CD4-positive, alpha-beta T cell (primary cell): ENCODE results near the gene IFFO2. TPM values are rescaled to one million over a fixed set of nuclear protein-coding genes. Genes with fewer than 3 reads are reported as not detected.

ENCODE experiments used
- ATAC-seq: fragments of 200-7000 bp; cut with Tn5 transposase; one replicate; pipeline ENCODE4 v1.10.0; 2022; ENCODE audit warnings: mild to moderate bottlenecking; ENCODE audit not compliant: poor library complexity
- CTCF ChIA-PET: fragments of 350-600 bp; sonication (Branson Sonifier 250); formaldehyde crosslinking; loops from one replicate; lab custom pipeline; 2021; ENCODE audit warnings: antibody characterized with exemption, inconsistent platforms; lab: Charles Lee
- POLR2A ChIA-PET: fragments of 350-600 bp; sonication (Branson Sonifier 250); formaldehyde crosslinking; loops from one replicate; lab custom pipeline; 2021; ENCODE audit warnings: antibody characterized with exemption, inconsistent platforms; lab: Charles Lee
- DNase-seq, 14 experiments: peaks; one replicate each; pipeline ENCODE4 v3.0.0-alpha.2; 2013 to 2020; ENCODE audit warnings: mixed read lengths in 2 of 14
- H3K27ac ChIP-seq, 2 donors: one replicate each; pipeline versions ENCODE4 v1.5.1 to v1.7.0; 2013; ENCODE audit warnings: low read length in 2 of 2, low read depth in 1 of 2, mild to moderate bottlenecking in 1 of 2
- H3K27me3 ChIP-seq, 2 experiments: 1 replicate in 1 of 2; 2 replicates in 1 of 2; pipeline versions ENCODE4 v1.6.1 to v1.7.0; 2013; ENCODE audit warnings: low read length in 2 of 2, control low read depth in 1 of 2, mild to moderate bottlenecking in 1 of 2, moderate library complexity in 1 of 2; ENCODE audit not compliant: insufficient read depth in 2 of 2, control insufficient read depth in 1 of 2
- H3K36me3 ChIP-seq: one replicate; pipeline ENCODE4 v1.6.1; 2013; ENCODE audit warnings: low read length, control low read depth; ENCODE audit not compliant: insufficient read depth
- H3K4me1 ChIP-seq: one replicate; pipeline ENCODE4 v1.6.1; 2013; ENCODE audit warnings: low read length, control low read depth; ENCODE audit not compliant: insufficient read depth
- H3K4me3 ChIP-seq: one replicate; pipeline ENCODE4 v1.5.1; 2013; ENCODE audit warnings: mild to moderate bottlenecking, low read length, moderate library complexity
- H3K9me3 ChIP-seq, 2 experiments: 1 replicate in 1 of 2; 2 replicates in 1 of 2; pipeline versions ENCODE4 v1.6.1 to v1.7.0; 2013; ENCODE audit warnings: low read length in 2 of 2, mild to moderate bottlenecking in 2 of 2, control low read depth in 1 of 2, moderate library complexity in 1 of 2; ENCODE audit not compliant: control insufficient read depth in 1 of 2, insufficient read depth in 1 of 2
- H3K27ac Mint-ChIP-seq: one replicate; pipeline ENCODE4 v1.8.0; 2020; ENCODE audit warnings: mixed read lengths
- H3K27me3 Mint-ChIP-seq: one replicate; pipeline ENCODE4 v1.8.0; 2021; ENCODE audit warnings: mixed read lengths
- H3K36me3 Mint-ChIP-seq: one replicate; pipeline ENCODE4 v1.8.0; 2021; ENCODE audit warnings: low read depth, mixed read lengths
- H3K4me1 Mint-ChIP-seq: one replicate; pipeline ENCODE4 v1.8.0; 2021; ENCODE audit warnings: low read depth, mixed read lengths
- H3K4me3 Mint-ChIP-seq: one replicate; pipeline ENCODE4 v1.8.0; 2020; ENCODE audit warnings: mild to moderate bottlenecking, mixed read lengths
- H3K9me3 Mint-ChIP-seq: one replicate; pipeline ENCODE4 v1.8.0; 2020; ENCODE audit warnings: mixed read lengths
- intact Hi-C, 2 experiments: fragments of 100-400 bp; cut with DNase I in 1 of 2; cut with micrococcal nuclease in 1 of 2; formaldehyde crosslinking; loops; one replicate each; pipeline versions ENCODE4 v1.15.1 to v1.9.0; 2023 to 2025; cut with DNase I, micrococcal nuclease
- total RNA-seq, 174 experiments: library from RNA in 2 of 174; stranded (reverse) in 2 of 174; gene quantifications; one replicate each; pipeline ENCODE4 v1.2.3 and lab custom pipeline; 2021 to 2026
- TF ChIP-seq, protein P1 (sequence below): fragments of 200-600 bp; IDR thresholded peaks from one replicate; pipeline ENCODE4 v1.8.0; 2022; ENCODE audit warnings: antibody characterized with exemption, mild to moderate bottlenecking

The IFFO2 gene
- total RNA-seq, 2 experiments from 2014 or later = 106 to 112 TPM

DNA sequence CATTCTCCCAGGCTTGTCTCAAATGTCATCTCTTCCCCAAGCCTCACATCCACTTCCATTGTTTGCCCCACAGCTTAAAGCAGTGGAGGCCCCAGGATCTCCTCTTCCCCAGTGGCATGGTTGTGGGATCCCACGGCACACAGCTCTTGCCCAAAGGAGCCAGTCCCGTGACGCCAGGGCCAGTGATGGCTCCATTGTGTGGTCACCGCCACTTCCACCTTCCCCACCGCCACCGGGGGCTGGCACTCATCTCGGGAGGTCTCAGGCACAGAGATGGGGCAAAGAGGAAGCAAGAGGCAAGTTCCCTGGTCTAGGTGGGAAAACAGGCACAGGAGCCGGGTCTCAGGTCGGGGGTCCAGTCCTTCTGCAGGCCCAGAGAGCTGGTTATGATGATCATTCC lies 31.2 kb downstream of the IFFO2 start:
- H3K4me1 Mint-ChIP-seq = peaks cover 85% of the 10 kb centered on the region
- DNase-seq = no peak

DNA sequence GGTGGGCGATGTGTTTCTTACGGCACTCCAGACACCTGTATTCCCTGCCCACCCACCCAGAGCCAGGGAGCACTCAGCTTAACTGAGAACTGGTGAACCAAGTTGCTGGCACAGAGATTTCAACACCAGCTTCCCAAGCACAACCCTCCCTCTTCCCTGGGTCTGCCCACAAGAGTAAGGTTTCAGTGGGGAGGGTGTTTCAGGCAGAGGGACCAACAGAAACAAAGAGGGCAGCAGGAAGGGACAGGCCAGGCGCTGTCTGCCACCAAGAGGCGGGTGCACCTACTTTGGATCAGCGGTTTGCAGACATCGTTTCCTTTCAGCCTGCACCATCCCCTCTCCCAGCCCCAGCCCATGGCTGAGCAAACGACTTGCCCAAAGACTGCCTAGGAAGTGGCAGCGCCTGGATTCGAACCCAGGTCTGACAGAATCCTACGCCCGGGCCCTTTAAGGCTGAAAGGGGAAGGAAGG lies 32.2 kb downstream of the IFFO2 start:
- ChIA-PET POLR2A (interaction anchor here (0.7 to 7.7 kb wide), 13 partner anchors 9 to 150 kb away, joined by 3 to 150 read pairs (median 4); partner anchors contain the start of gene IFFO2), CTCF (interaction anchor here (1.1 to 4.7 kb wide), 5 partner anchors 10 to 32 kb away, joined by 3 to 53 read pairs (median 4); partner anchors contain the start of gene IFFO2)
- DNase-seq (peak in 2 of 14 experiments; percentile 44 to 53), ATAC-seq (no peak)
- Mint-ChIP-seq H3K27me3 (no peaks in the 10 kb centered on the region), H3K9me3 (no peaks in the 10 kb centered on the region), H3K4me3 (peak overlapping the region; percentile 25), H3K4me1 (peaks cover 82% of the 10 kb centered on the region), H3K36me3 (peaks cover 15% of the 10 kb centered on the region), H3K27ac (peak overlapping the region; percentile 68)
- Histone ChIP-seq H3K4me3 (peak overlapping the region; percentile 15), H3K27ac (no peak overlapping the region), H3K36me3 (peaks cover 17% of the 10 kb centered on the region), H3K9me3 (no peaks in the 10 kb centered on the region), H3K27me3 (no peaks in the 10 kb centered on the region), H3K4me1 (peaks cover 77% of the 10 kb centered on the region)
- TF ChIP-seq, protein P1, sequence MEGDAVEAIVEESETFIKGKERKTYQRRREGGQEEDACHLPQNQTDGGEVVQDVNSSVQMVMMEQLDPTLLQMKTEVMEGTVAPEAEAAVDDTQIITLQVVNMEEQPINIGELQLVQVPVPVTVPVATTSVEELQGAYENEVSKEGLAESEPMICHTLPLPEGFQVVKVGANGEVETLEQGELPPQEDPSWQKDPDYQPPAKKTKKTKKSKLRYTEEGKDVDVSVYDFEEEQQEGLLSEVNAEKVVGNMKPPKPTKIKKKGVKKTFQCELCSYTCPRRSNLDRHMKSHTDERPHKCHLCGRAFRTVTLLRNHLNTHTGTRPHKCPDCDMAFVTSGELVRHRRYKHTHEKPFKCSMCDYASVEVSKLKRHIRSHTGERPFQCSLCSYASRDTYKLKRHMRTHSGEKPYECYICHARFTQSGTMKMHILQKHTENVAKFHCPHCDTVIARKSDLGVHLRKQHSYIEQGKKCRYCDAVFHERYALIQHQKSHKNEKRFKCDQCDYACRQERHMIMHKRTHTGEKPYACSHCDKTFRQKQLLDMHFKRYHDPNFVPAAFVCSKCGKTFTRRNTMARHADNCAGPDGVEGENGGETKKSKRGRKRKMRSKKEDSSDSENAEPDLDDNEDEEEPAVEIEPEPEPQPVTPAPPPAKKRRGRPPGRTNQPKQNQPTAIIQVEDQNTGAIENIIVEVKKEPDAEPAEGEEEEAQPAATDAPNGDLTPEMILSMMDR = no peak
- intact Hi-C loops = no loop called here

More for the DNA sequence above, 31.2 kb downstream of the IFFO2 start:
- Mint-ChIP-seq H3K36me3 (peaks cover 8% of the 10 kb centered on the region), H3K4me3 (peak overlapping the region; percentile 54), H3K27ac (peak overlapping the region; percentile 68), H3K9me3 (no peaks in the 10 kb centered on the region), H3K27me3 (no peaks in the 10 kb centered on the region)
- TF ChIP-seq, protein P1 = no peak
- POLR2A ChIA-PET = interaction anchor here (0.7 to 7.7 kb wide), 4 partner anchors 11 to 31 kb away, joined by 3 to 150 read pairs (median 6); partner anchors contain the start of gene IFFO2
- H3K4me1 ChIP-seq = peaks cover 87% of the 10 kb centered on the region
- H3K27me3 ChIP-seq = no peaks in the 10 kb centered on the region
- no peaks in the 10 kb centered on the region for H3K9me3 ChIP-seq
- intact Hi-C loops = no loop called here
- H3K36me3 ChIP-seq = peaks cover 7% of the 10 kb centered on the region
- no peak overlapping the region for H3K27ac ChIP-seq
- CTCF ChIA-PET = interaction anchor here (4.7 kb wide), 1 partner anchor 11 kb away, joined by 53 read pairs; no protein-coding TSS in a partner anchor
- no peak for ATAC-seq
- no peak overlapping the region for H3K4me3 ChIP-seq

DNA sequence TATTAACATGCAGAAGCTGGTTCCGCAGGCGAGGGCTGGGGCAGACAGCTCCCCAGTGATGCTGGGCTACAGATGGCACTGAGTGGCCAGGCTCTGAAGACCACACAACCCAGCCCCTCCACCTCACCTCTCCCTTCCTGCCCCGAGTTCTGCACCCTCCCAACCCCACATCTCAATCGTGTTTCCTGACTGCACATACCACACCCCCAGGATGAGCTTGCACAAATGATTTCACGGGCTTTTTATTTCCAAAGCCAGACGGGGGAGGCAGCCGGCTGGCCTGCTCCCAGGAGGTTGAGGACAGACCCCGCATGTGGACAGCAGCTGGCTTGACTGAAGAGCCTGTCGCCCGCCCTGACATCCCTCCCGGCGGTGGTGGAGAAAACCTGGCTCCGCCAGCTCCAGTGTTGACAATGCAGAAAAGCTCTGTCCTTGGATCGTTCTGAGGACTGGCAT lies 32.7 kb downstream of the IFFO2 start:
- no peaks in the 10 kb centered on the region for H3K27me3 ChIP-seq
- ChIA-PET POLR2A (interaction anchor here (0.7 to 7.7 kb wide), 12 partner anchors 8 to 151 kb away, joined by 3 to 150 read pairs (median 4); partner anchors contain the start of gene IFFO2), CTCF (interaction anchor here (0.6 to 1.4 kb wide), 5 partner anchors 11 to 32 kb away, joined by 3 to 12 read pairs (median 4); partner anchors contain the start of gene IFFO2)
- intact Hi-C loops = no loop called here
- peak overlapping the region; percentile 68 for H3K27ac Mint-ChIP-seq
- no peaks in the 10 kb centered on the region for H3K9me3 Mint-ChIP-seq
- H3K36me3 ChIP-seq = peaks cover 21% of the 10 kb centered on the region
- peaks cover 72% of the 10 kb centered on the region for H3K4me1 ChIP-seq
- ATAC-seq (no peak), DNase-seq (peak in 3 of 14 experiments; percentile 25 to 59 (median 45))
- H3K4me1 Mint-ChIP-seq = peaks cover 77% of the 10 kb centered on the region
- TF ChIP-seq, protein P1 = no peak
- H3K36me3 Mint-ChIP-seq = peaks cover 20% of the 10 kb centered on the region
- peak overlapping the region; percentile 62 for H3K4me3 Mint-ChIP-seq
- peak overlapping the region; percentile 15 for H3K4me3 ChIP-seq
- H3K9me3 ChIP-seq = no peaks in the 10 kb centered on the region
- H3K27me3 Mint-ChIP-seq = no peaks in the 10 kb centered on the region
- H3K27ac ChIP-seq = no peak overlapping the region
